ENCODE results near the gene SLC25A5. TPM values are rescaled to one million over a fixed set of nuclear protein-coding genes. Genes with fewer than 3 reads are reported as not detected.

The SLC25A5 gene
- total RNA-seq, 1 experiment from 2014 or later: 573 TPM

- no peaks in the 10 kb centered on the region for H3K9me3 Mint-ChIP-seq
- no peaks in the 10 kb centered on the region for H3K4me1 Mint-ChIP-seq
- DNase-seq (ENCODE audit: low spot score) (peak; percentile 73), ATAC-seq (peak; percentile 89)
- peak overlapping the region; percentile 63 for H3K4me3 Mint-ChIP-seq
- CTCF ChIA-PET: interaction anchor here (0.6 to 2.0 kb wide), 26 partner anchors 9 to 405 kb away, joined by 3 to 26 read pairs (median 5); partner anchors contain the start of genes SLC25A5 and SOWAHD
- H3K27ac Mint-ChIP-seq: no peak overlapping the region
- peaks cover 17% of the 10 kb centered on the region for H3K27me3 Mint-ChIP-seq (ENCODE audit: low read depth)
- no peaks in the 10 kb centered on the region for H3K36me3 Mint-ChIP-seq
- POLR2A ChIA-PET: interaction anchor here (0.7 kb wide), 1 partner anchor 30 kb away, joined by 3 read pairs; no protein-coding TSS in a partner anchor
- TF ChIP-seq CREM (CRISPR knock-in tag; IDR thresholded peaks at IDR 0.05): no peak
- TF ChIP-seq ZNF232 (CRISPR knock-in tag; IDR thresholded peaks at IDR 0.05): no peak
- no peak for TF ChIP-seq ETV6 (CRISPR knock-in tag; IDR thresholded peaks at IDR 0.05)
- peak; percentile 96 for TF ChIP-seq MAX (CRISPR knock-in tag; IDR thresholded peaks at IDR 0.05)
- TF ChIP-seq USF1 (CRISPR knock-in tag; IDR thresholded peaks at IDR 0.05): peak; percentile 79
- TF ChIP-seq USF2 (CRISPR knock-in tag; IDR thresholded peaks at IDR 0.05): peak; percentile 77
- no peak for TF ChIP-seq ZNF423 (CRISPR knock-in tag; IDR thresholded peaks at IDR 0.05)
- no peak for TF ChIP-seq PREB (CRISPR knock-in tag; IDR thresholded peaks at IDR 0.05; ENCODE audit: borderline replicate concordance)
- TF ChIP-seq ZNF317 (CRISPR knock-in tag; IDR thresholded peaks at IDR 0.05; ENCODE audit: borderline replicate concordance, low read depth): no peak
- no peak for TF ChIP-seq NFE2L1 (CRISPR knock-in tag; IDR thresholded peaks at IDR 0.05)
- no peak for TF ChIP-seq MXD4 (CRISPR knock-in tag; IDR thresholded peaks at IDR 0.05; ENCODE audit: borderline replicate concordance)
- TF ChIP-seq ERG (CRISPR knock-in tag; IDR thresholded peaks at IDR 0.05): no peak
- 0 out of 2 replicates have a peak, but pooled peaks have one; percentile 21 for TF ChIP-seq TEAD1 (CRISPR knock-in tag; IDR thresholded peaks at IDR 0.05)
- TF ChIP-seq ZNF396 (CRISPR knock-in tag; IDR thresholded peaks at IDR 0.05; ENCODE audit: borderline replicate concordance): no peak
- TF ChIP-seq STAT6 (CRISPR knock-in tag; conservative IDR thresholded peaks at IDR 0.05; ENCODE audit: low read depth): no peak
- TF ChIP-seq ESRRA (CRISPR knock-in tag; IDR thresholded peaks at IDR 0.05; ENCODE audit: borderline replicate concordance): no peak
- peak; percentile 42 for TF ChIP-seq CTCF (IDR thresholded peaks at IDR 0.05)
- TF ChIP-seq E2F4 (CRISPR knock-in tag; IDR thresholded peaks at IDR 0.05; ENCODE audit: borderline replicate concordance, low read depth): no peak
- TF ChIP-seq AR (CRISPR knock-in tag; IDR thresholded peaks at IDR 0.05): no peak
- no peak for TF ChIP-seq GTF2I (CRISPR knock-in tag; conservative IDR thresholded peaks at IDR 0.05)
- TF ChIP-seq CBFB (CRISPR knock-in tag; IDR thresholded peaks at IDR 0.05; ENCODE audit: low read depth): no peak
These were observed 14.5 kb downstream of the SLC25A5 start for GRCh38 chrX:119482481-119483480.
